Stimulated activated CD8-positive, alpha-beta memory T cell treated with anti-CD3 and anti-CD28 coated beads, Interleukin-15, amount 100 ng/mL, for 4 hours (primary cell): Measurements from ENCODE around the gene TMEM208.

Experiments
- DNase-seq, 2 donors: peaks; one replicate each; pipeline ENCODE4 v3.0.0-alpha.2; 2020; ENCODE audit warnings: low read depth in 2 of 2

Gene TMEM208

GRCh38 chr16:67226804-67227566 lies at the start of gene TMEM208:
Gene TMEM208 (plus strand): TSS chr16:67227130. CDS start chr16:67227219, 89 bp downstream.
- peak; percentile 97 for DNase-seq

GRCh38 chr16:67177743-67178699 lies 48.9 kb upstream of the TMEM208 start:
- DNase-seq = no peak

DNA sequence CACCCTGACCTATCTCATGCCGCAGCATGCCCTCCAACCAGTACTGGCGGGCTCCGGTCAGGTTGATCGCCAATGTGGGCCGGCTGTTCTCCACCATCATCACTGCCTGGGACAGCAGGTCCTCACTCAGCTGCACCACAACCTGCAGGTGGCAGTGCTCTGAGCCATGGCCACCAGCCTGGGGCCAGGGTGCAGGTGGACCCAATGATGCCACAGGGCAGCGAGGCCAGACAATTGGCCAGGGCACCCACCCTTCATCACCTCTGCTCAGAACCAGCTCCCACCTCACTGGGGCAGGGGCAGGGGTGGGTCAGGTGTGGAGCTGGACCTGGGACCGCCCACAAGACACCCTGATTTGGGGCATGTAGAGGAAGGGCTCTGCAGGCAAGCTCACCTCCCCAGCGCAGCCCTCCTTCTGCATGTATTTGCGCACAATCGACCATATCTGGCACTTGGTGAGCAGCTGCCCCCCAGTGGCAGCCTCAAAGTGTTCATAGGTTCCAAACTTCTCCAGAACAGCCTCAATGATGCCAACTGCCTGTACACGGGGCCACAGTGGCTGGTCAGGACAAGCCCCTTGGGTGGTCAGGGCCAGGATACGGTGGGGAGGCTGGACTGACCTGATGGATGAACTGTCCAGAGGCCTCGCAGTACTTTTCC lies 47.4 kb upstream of the TMEM208 start:
- DNase-seq = no peak

- no peak for DNase-seq
These were observed 46.8 kb upstream of the TMEM208 start for GRCh38 chr16:67180166-67180565.

DNA sequence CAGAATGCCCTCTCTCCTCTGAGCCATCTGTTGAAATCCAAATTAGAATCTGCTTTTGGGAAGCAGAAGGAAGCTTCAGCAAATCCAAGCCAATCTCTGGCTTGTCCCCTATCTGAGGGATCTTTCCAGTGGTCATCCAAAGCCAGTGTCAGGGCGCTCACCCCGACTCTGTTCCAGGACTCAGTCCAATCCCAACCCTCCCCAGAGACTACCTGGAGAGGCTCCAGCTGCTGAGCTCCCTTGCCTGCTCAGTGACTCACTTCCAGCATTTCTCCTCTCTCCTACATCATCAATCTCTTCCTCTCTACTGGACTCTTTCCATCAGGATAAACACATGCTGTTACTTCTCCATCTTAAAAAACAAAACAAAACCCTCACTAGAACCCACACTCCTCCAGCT lies 45.6 kb upstream of the TMEM208 start:
- DNase-seq = no peak

GRCh38 chr16:67182288-67182687 lies 44.6 kb upstream of the TMEM208 start:
- DNase-seq = no peak

DNA sequence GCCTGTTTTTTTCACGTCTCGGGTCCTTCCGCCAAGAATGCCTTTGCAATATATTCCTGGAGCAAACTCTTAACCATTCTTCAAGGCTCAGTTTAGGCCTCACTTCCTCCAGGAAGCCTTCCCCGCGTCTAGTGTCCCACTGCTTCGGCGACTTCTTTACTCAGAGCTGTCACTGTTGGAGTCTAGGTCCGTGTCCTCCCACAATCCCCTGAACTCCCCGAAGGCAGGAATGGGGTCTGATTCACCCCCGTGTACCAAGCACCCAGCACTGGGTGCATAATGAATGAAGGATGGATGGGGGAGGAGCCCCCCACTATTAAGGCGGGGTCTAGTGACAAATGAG lies 43.7 kb upstream of the TMEM208 start:
- no peak for DNase-seq

DNA sequence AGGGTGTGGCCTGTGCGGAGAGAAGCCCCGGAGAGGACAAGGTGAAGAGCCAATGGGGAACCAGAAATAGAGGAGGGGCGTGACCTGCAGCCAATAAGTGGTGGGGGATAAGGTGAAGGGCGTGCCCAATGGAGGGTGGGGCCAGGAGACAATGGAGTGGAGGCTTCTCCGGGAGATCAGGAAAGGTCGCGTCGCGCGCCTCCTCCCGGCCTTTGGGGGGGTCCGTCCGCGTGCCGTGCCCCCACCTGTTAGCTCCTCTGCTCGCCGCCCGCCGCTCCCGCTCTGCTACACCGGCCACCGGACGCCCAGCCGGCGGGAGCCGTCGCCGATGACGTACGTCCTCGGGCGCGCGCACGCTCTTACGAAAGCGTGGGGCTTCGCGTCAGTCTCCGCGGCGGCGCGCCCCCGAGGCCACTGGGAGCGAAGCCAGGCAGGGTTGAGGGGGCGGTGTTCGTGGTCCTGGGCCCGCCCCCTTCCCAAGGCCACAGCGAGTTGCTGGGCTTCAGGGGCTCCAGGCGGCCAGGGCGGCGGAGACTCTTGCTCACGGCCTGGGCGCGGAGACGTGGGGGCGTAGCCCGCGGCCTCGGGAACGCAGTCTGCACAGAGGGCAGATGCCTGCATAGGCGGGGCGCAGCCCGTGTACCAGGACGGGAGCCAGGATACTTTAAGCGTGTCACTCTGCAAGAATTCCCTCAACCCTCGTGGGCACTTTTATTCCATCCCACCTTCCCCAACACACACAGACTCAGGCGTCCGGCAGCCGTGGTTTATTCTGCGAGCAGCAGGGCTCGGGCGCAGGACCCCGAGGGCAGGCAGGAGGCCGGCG lies 43.1 kb upstream of the TMEM208 start, which contains the start of gene MATCAP1:
Gene MATCAP1, minus strand, starts transcription at position 337 of the 826 bp plus-strand sequence. CDS start 3,353 bp downstream, outside the sequence.
- peak; percentile 78 to 91 for DNase-seq

DNA sequence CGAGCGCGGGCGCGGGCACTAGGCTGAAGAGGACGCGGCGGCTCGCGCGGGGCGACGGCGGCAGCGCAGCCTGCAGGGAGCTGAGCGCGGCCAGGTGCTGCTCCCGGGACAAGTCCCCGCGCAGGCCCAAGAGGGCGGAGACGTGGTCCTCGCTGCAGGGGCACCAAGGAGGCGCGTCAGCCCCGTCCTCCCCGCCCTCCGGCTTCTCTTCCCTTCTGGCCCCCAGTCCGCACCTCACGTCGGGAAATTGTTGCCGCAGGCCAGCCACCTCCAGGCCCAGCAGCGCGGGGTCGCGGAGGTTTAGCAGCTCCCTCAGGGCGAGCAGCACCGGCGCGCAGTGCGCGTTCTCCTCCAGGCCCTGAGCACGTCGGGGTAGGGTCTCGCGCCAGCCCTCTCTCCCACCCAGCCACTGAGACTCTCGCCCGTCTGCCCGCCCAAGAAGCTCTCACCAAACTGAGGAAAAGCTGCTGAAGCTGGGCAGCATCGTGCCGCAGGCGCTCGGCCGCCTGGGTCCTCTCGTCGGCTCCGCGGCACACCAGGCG lies 42.4 kb upstream of the TMEM208 start:
- DNase-seq = no peak

DNA sequence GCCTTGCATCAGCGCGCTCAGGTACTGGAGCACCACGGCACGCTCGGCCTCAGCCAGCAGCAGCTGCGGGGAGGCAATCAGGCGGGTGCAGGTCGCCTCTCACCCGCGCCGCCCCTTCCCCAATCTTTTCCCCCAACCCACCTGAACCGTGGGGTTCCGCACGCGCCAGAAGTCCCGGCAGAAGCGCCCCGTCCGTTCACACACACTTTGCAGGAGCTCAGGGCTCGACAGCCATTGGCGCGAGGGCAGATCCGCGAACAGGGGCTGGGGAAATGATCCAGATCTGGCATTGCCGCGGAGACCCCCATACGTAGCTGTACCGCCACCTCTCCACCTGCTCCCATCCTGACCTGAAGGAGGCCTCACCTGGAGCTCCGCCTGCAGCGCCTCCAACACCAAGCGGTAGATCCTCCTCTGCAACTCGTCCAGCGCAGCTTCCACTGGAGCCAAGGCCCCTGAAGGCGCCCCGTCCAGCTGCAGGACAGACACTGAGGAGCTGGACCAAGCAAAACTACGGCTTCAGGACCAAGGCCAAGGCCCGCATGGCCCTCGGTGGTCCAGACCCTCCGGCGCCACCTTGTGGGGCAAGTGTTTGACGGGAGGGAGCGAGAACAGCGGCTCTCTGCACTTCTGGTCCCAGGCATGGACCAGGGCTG lies 41.8 kb upstream of the TMEM208 start:
- DNase-seq = peak; percentile 53 to 60

GRCh38 chr16:67185651-67186134 lies 41.2 kb upstream of the TMEM208 start:
- DNase-seq = no peak

DNA sequence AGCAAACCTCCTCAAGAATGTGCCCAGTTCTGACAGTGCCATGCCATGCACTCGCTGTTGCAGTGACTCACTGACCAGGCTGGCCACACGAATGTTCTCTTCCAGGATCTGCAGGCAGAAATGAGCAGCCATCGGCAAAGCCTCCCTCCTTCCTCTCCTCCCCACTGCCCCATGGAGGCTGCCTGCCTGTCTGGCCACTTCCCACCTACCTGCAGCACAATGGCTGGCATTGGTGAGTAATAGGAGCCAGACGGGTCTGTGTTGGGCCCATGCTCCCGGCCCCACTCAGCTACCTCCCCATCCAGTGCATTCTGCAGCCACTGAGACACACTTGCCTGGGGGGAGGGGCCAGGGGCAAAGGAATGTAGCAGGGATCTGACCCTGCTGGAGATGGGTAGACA lies 40.4 kb upstream of the TMEM208 start:
- DNase-seq = no peak

GRCh38 chr16:67187175-67187890 lies 39.6 kb upstream of the TMEM208 start:
- no peak for DNase-seq

DNA sequence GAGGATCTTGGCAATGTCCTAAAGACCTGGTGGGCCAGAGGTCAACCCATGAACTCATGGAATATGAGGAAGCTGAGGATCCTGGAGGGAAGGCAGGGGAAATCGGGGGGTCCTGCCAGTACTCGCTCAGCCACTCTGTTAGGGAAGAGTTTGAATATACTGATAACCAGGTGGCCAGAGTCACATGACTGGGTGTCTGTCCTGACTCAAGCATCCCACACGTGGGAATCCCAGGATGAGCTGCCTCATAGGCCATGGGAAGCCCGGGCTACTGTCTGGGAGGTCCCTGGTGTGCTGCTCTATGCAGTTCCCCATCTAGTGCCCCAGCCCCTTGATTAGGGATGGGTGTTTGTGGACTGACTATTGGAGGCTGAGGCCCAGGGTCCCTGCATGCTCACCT lies 38.6 kb upstream of the TMEM208 start:
- no peak for DNase-seq

- DNase-seq = no peak
These were observed 38.1 kb upstream of the TMEM208 start for GRCh38 chr16:67188798-67189197.

DNA sequence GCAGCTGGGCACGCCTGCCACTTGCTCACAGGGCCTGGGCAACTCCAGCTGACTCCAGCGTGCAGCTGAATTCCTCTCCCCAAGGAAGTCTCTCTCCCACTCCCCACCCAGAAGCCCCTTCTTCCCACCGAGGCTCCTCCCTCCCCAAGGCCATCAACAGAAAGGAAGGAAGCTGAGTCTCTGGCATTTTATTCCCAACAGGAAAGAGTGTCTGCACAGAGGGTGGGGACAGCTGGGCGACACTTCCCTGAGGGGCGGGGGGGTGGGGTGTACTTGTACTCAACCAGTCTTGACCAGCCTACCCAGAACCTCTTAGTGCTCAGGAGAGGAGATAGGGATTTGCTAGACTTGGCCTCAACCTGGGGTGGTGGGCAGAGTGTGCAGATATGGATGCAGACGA lies 36.9 kb upstream of the TMEM208 start, which contains the start of gene EXOC3L1:
Gene EXOC3L1, minus strand, starts transcription at position 96 of the 400 bp plus-strand sequence. CDS start 460 bp downstream, outside the sequence.
- no peak for DNase-seq

- no peak for DNase-seq
These were observed 36.2 kb upstream of the TMEM208 start for GRCh38 chr16:67190448-67191399.

DNA sequence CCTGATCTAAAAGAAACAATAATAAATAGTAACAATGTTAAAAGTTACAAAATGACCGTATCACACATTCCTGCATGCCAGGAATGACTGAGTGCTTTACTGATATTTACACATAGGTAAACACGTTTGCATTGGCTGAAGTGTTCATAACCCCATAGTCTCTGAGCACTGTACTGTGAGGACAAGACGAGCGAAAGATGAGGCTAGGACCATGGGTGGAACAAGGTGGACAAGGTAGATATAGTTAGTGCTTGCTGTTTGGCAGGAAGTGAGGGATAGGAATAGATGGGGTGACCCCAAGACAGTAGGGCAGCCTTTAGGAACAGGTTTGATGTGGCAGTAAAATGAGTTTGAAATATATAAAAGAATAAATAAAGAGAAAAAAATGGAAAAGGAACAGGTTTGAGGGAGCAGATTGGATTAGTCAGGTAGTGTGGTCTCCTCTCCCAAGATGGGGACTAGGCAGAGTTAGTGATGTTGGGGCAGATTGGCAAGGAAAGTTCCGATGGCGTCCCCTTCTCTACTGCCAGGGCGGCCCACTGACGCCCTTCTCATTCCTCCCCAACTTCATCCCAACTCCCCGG lies 35.4 kb upstream of the TMEM208 start:
- DNase-seq = no peak
